ENCODE measurements around the gene PTPRN. TPM values are rescaled to one million over a fixed set of nuclear protein-coding genes. Genes with fewer than 3 reads are reported as not detected.

Gene PTPRN
- total RNA-seq, 1 donor from 2014 or later, result 17.5 TPM

DNA sequence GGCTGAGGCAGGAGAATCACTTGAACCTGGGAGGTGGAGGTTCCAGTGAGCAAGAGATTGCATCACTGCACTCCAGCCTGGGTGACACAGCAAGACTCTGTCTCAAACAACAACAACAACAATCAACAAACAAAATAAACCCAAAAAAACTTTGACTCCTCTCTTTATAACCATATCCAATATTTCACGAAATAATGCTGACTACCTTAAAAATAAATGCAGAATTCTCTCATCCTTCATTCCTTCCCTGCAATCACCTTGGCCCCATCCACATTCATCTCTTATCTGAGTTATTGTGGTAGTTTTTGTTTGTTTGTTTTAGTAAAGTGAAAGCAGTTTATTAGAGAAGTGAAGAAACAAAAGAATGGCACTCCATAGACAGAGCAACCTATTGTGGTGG is 3.2 kb downstream of the PTPRN start:
- DNase-seq (ENCODE audit: extremely low spot score, unreplicated experiment), result no peak
- Mint-ChIP-seq H3K4me3 (no peak overlapping the region), H3K27ac (no peak overlapping the region), H3K9me3 (no peaks in the 10 kb centered on the region), H3K36me3 (no peaks in the 10 kb centered on the region), H3K27me3 (peaks cover 95% of the 10 kb centered on the region), H3K4me1 (ENCODE audit: unreplicated experiment) (no peaks in the 10 kb centered on the region)
- TF ChIP-seq CTCF (conservative IDR thresholded peaks at IDR 0.05), result no peak

GRCh38 chr2:219304223-219304622 is 5.0 kb downstream of the PTPRN start:
- no peak for DNase-seq (ENCODE audit: extremely low spot score, unreplicated experiment)

GRCh38 chr2:219302412-219302968 is 6.7 kb downstream of the PTPRN start:
- H3K27ac Mint-ChIP-seq, result no peak overlapping the region
- H3K27me3 Mint-ChIP-seq, result peaks cover 95% of the 10 kb centered on the region
- no peaks in the 10 kb centered on the region for H3K9me3 Mint-ChIP-seq
- no peaks in the 10 kb centered on the region for H3K4me1 Mint-ChIP-seq (ENCODE audit: unreplicated experiment)
- no peaks in the 10 kb centered on the region for H3K36me3 Mint-ChIP-seq
- no peak for DNase-seq (ENCODE audit: extremely low spot score, unreplicated experiment)
- no peak for TF ChIP-seq CTCF (conservative IDR thresholded peaks at IDR 0.05)
- no peak overlapping the region for H3K4me3 Mint-ChIP-seq

More at GRCh38 chr2:219304223-219304622, 5.0 kb downstream of the PTPRN start:
- Mint-ChIP-seq H3K27me3 (peaks cover 97% of the 10 kb centered on the region), H3K9me3 (no peaks in the 10 kb centered on the region), H3K27ac (no peak overlapping the region), H3K4me1 (ENCODE audit: unreplicated experiment) (no peaks in the 10 kb centered on the region), H3K4me3 (no peak overlapping the region), H3K36me3 (no peaks in the 10 kb centered on the region)
- TF ChIP-seq CTCF (conservative IDR thresholded peaks at IDR 0.05), result no peak

DNA sequence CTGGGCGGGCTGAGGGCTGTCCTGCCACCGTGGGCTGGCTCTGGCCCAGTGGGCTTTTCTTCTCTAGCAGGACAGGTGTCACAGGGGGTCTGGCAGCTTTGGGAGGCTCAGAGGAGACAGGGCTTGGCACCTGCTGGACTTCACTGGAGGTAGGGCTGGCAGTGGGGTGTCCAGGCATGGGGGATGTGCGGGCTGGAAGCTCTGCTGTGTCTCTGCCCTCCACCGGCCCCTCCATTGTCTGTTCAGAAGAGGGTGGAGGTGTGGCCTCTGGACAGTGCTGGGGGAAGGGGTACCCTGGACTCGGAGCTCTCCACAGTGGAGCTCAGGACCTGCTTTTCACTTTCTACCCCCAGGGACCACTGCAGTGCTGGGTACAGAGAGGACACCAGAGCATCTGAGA is 9.2 kb downstream of the PTPRN start:
- H3K4me3 Mint-ChIP-seq, result no peak overlapping the region
- no peak for DNase-seq (ENCODE audit: extremely low spot score, unreplicated experiment)
- no peaks in the 10 kb centered on the region for H3K9me3 Mint-ChIP-seq
- TF ChIP-seq CTCF (conservative IDR thresholded peaks at IDR 0.05), result no peak
- H3K27ac Mint-ChIP-seq, result no peak overlapping the region
- H3K27me3 Mint-ChIP-seq, result peaks cover 83% of the 10 kb centered on the region
- no peaks in the 10 kb centered on the region for H3K36me3 Mint-ChIP-seq
- H3K4me1 Mint-ChIP-seq (ENCODE audit: unreplicated experiment), result no peaks in the 10 kb centered on the region

- Mint-ChIP-seq H3K27ac (no peak overlapping the region), H3K36me3 (no peaks in the 10 kb centered on the region), H3K4me3 (no peak overlapping the region), H3K27me3 (peaks cover 77% of the 10 kb centered on the region), H3K4me1 (ENCODE audit: unreplicated experiment) (no peaks in the 10 kb centered on the region), H3K9me3 (no peaks in the 10 kb centered on the region)
- TF ChIP-seq CTCF (conservative IDR thresholded peaks at IDR 0.05), result no peak
- DNase-seq (ENCODE audit: extremely low spot score, unreplicated experiment), result no peak
These were observed 9.8 kb downstream of the PTPRN start for GRCh38 chr2:219299372-219299760.

Data from type B pancreatic cell (in vitro differentiated cells).